ENCODE measurements around the gene B3GAT1.

Gene B3GAT1

DNA sequence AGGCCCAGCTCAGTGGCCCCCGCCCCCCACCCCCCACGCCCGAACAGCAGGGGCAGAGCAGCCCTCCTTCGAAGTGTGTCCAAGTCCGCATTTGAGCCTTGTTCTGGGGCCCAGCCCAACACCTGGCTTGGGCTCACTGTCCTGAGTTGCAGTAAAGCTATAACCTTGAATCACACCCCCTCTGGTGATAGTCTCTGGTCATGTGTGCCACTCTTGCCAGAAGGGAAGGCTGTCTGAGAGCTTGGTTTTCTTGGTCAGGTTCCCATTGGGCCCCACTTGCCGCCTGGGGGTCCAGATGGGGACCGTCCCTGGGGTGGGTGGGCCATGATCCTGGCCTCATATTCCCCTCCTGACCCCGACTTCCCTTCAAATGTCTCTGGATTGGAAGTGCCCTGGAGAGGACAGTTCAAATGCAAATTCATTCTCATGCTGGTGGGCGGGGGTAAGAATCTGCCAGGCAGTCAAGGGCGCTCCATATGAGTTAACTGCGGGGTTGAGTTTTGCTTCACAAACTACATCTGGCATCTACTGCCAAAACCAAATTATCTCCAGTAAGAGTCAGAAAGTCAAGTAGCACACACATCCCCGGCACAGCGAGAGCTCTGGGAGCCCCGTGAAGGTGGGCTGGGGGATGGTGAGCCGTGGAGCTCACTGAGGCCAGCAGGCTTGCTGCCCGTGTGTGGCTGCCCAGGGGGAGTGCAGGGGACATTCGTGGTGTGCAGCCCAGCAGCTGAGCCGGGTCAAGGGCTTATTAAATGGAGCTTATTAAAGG lies 35.7 kb downstream of the B3GAT1 start:
- DNase-seq (ENCODE audit: low spot score): no peak
- TF ChIP-seq, protein P1, sequence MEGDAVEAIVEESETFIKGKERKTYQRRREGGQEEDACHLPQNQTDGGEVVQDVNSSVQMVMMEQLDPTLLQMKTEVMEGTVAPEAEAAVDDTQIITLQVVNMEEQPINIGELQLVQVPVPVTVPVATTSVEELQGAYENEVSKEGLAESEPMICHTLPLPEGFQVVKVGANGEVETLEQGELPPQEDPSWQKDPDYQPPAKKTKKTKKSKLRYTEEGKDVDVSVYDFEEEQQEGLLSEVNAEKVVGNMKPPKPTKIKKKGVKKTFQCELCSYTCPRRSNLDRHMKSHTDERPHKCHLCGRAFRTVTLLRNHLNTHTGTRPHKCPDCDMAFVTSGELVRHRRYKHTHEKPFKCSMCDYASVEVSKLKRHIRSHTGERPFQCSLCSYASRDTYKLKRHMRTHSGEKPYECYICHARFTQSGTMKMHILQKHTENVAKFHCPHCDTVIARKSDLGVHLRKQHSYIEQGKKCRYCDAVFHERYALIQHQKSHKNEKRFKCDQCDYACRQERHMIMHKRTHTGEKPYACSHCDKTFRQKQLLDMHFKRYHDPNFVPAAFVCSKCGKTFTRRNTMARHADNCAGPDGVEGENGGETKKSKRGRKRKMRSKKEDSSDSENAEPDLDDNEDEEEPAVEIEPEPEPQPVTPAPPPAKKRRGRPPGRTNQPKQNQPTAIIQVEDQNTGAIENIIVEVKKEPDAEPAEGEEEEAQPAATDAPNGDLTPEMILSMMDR (IDR thresholded peaks at IDR 0.05; ENCODE audit: borderline replicate concordance, control extremely low read depth, extremely low read depth, insufficient read depth, missing control alignments): no peak
- in situ Hi-C loops (cut with MboI; ENCODE audit: low sequenced_read_pairs, unreplicated experiment): no loop called here

DNA sequence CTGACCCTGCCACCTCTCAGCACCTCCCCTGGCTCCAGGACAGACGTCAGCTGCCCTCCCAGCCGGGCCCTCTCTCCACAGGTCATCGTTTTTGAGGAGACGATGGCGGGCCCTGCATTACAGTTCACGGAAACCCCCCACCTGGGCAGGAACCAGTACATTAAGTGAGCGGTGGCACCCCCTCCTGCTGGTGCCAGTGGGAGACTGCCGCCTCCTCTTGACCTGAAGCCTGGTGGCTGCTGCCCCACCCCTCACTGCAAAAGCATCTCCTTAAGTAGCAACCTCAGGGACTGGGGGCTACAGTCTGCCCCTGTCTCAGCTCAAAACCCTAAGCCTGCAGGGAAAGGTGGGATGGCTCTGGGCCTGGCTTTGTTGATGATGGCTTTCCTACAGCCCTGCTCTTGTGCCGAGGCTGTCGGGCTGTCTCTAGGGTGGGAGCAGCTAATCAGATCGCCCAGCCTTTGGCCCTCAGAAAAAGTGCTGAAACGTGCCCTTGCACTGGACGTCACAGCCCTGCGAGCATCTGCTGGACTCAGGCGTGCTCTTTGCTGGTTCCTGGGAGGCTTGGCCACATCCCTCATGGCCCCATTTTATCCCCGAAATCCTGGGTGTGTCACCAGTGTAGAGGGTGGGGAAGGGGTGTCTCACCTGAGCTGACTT lies 37.0 kb downstream of the B3GAT1 start:
- in situ Hi-C loops (cut with MboI; ENCODE audit: low sequenced_read_pairs, unreplicated experiment): no loop called here
- TF ChIP-seq, protein P1 (IDR thresholded peaks at IDR 0.05; ENCODE audit: borderline replicate concordance, control extremely low read depth, extremely low read depth, insufficient read depth, missing control alignments): no peak
- no peak for DNase-seq (ENCODE audit: low spot score)

DNA sequence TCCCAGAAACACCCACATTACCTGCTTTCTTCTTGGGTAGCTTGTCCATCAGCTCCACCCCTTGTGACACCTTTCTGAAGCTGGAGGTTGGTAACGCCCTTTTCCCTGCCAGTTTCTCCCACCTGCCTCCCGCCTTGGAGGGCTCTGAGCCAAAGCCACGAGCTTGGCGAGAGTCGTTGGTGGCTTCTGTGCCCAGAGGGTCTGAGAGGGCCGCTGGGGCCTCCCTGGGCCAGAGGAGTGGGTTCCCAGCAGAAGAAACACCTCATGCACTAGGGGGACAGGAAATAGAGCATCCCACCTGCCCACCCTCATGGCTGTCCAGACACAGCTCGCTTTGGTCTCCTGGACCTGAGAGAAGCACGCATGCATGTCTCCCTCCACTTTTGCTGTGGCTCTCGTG lies 37.9 kb downstream of the B3GAT1 start:
- DNase-seq (ENCODE audit: low spot score): no peak
- TF ChIP-seq, protein P1 (IDR thresholded peaks at IDR 0.05; ENCODE audit: borderline replicate concordance, control extremely low read depth, extremely low read depth, insufficient read depth, missing control alignments): no peak
- in situ Hi-C loops (cut with MboI; ENCODE audit: low sequenced_read_pairs, unreplicated experiment): no loop called here

DNA sequence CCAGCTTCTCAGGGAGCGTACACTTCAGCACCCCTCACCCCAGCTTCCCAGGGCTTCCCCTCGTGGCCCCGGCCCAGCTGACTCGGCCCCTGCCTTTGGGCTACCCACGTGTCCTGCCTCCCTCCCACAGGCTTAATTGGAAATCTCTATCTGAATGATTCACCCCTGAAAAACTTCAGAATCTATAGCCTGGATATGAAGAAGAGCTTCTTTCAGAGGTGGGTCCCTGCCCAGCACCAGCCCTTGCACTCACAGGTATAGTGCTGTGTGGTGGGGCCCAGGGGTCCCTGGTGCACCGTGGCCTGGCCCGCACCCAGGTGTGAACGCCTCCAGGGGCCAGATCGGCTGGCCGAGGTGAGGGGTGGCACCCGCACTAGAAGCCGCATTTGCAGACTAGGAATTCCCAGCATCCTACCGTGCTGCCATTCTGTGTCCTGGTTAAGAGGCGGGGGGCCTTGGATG lies 38.4 kb downstream of the B3GAT1 start:
- DNase-seq (ENCODE audit: low spot score): no peak
- in situ Hi-C loops (cut with MboI; ENCODE audit: low sequenced_read_pairs, unreplicated experiment): no loop called here
- TF ChIP-seq, protein P1 (IDR thresholded peaks at IDR 0.05; ENCODE audit: borderline replicate concordance, control extremely low read depth, extremely low read depth, insufficient read depth, missing control alignments): no peak

DNA sequence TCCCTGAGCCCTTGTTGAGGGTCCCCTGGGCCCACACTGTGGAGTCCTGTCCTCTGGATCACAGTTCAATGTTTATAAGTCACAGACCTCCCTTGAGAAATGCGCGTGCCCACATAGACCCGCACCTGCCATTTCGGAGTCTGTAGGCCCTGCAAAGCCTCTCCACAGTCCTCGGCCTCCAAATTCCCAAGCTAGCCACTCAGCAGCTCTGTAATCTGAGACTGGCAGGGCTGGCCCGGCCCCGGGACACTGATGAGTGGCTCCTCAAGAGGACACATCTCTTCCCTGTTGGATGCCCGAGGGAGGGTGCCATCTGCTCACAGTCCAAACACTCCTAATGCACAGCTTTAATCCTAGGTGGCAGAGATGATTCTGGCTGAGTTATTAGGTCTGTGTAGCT lies 39.1 kb downstream of the B3GAT1 start:
- TF ChIP-seq, protein P1 (IDR thresholded peaks at IDR 0.05; ENCODE audit: borderline replicate concordance, control extremely low read depth, extremely low read depth, insufficient read depth, missing control alignments): no peak
- in situ Hi-C loops (cut with MboI; ENCODE audit: low sequenced_read_pairs, unreplicated experiment): no loop called here
- DNase-seq (ENCODE audit: low spot score): no peak

DNA sequence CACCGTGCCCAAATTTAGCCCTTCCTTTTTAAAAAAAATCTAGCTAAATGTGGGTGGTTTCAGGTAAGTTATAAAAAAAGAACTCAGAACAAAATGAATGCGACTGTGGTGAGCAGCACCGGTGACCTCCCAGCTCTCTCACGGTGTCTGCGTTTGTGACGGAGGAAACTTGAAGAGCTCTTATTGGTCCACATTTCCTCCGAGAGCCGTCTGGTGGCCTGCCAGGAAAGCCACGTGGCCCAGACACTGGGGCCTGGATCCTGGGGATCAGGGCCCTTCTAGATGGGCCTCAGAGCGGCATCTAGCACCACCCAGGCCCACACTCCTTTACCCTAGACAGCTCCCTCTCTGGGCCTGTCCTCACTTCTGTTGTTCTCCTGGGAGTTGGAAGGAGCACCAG lies 39.5 kb downstream of the B3GAT1 start:
- in situ Hi-C loops (cut with MboI; ENCODE audit: low sequenced_read_pairs, unreplicated experiment): no loop called here
- DNase-seq (ENCODE audit: low spot score): no peak
- TF ChIP-seq, protein P1 (IDR thresholded peaks at IDR 0.05; ENCODE audit: borderline replicate concordance, control extremely low read depth, extremely low read depth, insufficient read depth, missing control alignments): no peak

Measured in GM13976 (cell line).